ENCODE measurements around the gene EEF1A2. TPM values are rescaled to one million over a fixed set of nuclear protein-coding genes. Genes with fewer than 3 reads are reported as not detected.

The EEF1A2 gene
- total RNA-seq, 1 donor from 2014 or later: 5.2 TPM

GRCh38 chr20:63536997-63537524 is 38.2 kb upstream of the EEF1A2 start, which contains the start of gene PTK6:
Gene PTK6, minus strand, starts transcription at chr20:63537376. Its CDS starts 62 bp downstream, at chr20:63537314.
- DNase-seq (ENCODE audit: low read depth in 2 of 2): no peak

DNA sequence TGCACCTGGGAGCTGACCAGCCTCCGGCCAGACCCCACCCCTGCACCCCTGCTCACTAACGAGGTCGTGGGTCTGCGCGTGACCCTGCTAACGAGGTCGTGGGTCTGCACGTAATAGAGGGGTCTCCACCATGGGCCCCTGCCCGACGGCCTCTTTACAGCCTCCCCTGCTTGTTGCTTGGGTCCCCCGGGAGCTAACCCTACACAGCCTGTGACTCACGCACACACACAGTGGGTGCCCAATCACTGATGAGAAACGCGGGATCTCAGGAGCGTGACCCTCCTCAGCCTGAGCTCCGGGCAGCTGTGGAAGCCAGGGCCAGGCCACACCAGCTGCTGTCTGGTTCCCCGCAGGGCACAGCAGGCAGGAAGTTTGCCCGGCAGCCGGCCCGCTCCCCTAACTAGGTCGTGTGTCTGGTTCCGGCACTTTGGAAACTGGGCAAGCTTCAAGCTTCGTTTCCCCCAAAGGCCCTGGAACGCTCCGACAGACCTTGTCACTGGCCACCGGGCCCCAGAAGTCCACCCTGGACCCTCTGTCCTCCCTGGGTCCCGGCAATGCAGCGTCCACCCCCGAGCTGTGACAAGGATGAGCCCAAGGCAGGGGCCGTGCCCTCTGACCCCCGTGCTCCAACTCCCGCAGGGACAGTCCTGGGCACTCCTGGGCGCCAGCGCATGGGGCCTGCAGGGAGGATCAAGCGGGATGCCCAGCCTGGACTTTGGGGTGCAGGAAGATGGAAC is 37.5 kb upstream of the EEF1A2 start:
- DNase-seq (ENCODE audit: low read depth in 2 of 2): peak; percentile 22 to 43

DNA sequence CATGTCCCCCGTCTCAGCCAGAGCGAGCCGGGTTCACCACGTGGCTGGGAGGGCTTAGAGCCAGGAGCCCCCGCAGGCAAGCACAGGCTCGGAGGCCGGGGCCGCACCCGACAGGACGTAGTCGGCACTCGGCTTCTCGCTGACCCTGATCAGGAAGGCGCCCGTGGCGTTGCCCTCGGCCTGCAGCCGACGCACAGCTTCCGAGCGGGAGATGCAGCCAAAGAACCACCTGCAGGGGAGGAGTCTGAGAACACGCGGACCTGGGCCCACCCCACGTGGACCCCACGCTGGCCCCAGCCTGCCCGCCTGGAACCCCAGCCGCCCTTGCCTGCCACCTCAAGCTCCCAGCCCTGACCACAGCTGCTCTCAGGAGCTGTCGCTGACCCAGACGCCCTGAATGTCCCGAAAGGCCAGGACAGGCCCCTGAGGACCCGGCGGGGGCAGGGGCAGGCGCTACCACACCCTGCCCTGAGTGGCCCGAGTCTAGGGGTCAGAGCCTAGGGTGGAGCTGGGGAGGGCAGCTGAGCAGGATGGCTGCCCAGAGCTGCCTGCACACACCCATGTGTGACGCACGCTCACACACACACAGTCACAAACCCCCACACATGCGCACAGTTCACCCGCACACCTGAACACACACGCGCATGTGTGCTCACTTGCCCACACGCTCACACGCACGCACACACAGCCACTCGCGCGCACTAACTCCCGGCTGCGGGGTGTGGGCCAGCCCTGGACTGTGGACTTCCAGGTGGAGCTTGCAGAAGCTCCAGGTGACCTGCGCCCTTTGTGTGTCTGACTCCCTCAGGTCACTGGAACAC is 36.2 kb upstream of the EEF1A2 start:
- DNase-seq (ENCODE audit: low read depth in 2 of 2): no peak

DNA sequence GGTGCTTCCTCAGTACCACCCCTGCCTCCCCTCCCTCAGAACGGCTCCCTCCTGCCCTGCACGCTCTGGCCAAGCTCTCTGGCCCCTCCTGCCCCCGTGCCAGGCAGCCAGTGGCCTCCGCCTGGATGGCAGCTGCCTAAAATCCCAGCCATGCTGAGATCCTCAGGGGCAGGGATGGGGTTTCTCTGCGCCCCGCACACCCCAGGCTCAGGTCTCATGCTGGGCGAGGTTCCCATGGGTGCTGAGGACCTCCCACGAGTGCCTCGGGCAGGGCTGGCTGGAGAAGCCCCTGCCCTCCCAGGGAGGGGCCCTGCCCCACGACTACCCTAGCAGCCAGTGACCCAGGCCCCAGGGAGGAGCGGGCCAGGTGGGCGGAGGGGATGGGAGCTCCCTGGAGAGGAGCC is 35.5 kb upstream of the EEF1A2 start:
- no peak for DNase-seq (ENCODE audit: low read depth in 2 of 2)

GRCh38 chr20:63533871-63534393 is 35.0 kb upstream of the EEF1A2 start:
- DNase-seq (ENCODE audit: low read depth in 2 of 2): no peak

DNA sequence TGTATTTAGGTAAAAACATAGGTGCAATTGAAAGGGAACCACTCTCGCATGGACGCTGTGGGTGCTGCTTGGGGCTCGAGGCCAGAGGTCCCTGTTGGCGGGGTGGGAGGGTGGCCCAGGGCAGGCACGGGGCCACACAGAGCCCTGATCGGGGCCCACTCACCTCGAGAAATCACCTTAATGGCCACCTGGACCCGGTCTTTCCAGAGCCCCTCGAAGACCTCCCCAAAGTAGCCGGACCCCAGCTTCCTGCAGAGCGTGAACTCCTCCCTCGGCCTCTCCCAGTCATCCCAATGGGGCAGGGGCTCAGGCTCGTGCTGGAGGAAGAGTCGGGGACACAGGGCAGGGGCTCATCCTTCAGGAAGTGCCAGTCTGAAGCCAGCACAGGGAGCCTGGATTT is 34.5 kb upstream of the EEF1A2 start:
- DNase-seq (ENCODE audit: low read depth in 2 of 2): no peak

- DNase-seq (ENCODE audit: low read depth in 2 of 2): no peak
Measured at GRCh38 chr20:63532449-63532971, 33.6 kb upstream of the EEF1A2 start.

GRCh38 chr20:63531686-63532448 is 33.0 kb upstream of the EEF1A2 start:
- DNase-seq (ENCODE audit: low read depth in 2 of 2): no peak

DNA sequence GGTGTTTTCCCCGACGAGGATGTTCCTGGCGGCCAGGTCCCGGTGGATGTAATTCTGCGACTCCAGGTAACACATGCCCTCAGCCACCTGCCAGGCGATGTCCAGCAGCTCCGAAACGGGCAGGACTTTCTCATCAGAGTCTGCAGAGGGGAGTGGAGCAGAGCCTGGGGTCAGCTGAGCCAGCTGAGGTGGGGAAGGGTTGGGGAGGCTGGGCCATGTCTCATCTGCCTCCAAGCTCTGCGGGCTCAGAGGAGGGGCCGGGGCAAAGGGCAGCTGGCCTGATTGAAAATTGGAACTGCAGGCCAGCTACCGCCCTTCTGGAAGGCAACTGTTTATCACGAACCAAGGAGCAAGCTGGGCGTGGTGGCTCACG is 31.9 kb upstream of the EEF1A2 start:
- DNase-seq (ENCODE audit: low read depth in 2 of 2): no peak

DNA sequence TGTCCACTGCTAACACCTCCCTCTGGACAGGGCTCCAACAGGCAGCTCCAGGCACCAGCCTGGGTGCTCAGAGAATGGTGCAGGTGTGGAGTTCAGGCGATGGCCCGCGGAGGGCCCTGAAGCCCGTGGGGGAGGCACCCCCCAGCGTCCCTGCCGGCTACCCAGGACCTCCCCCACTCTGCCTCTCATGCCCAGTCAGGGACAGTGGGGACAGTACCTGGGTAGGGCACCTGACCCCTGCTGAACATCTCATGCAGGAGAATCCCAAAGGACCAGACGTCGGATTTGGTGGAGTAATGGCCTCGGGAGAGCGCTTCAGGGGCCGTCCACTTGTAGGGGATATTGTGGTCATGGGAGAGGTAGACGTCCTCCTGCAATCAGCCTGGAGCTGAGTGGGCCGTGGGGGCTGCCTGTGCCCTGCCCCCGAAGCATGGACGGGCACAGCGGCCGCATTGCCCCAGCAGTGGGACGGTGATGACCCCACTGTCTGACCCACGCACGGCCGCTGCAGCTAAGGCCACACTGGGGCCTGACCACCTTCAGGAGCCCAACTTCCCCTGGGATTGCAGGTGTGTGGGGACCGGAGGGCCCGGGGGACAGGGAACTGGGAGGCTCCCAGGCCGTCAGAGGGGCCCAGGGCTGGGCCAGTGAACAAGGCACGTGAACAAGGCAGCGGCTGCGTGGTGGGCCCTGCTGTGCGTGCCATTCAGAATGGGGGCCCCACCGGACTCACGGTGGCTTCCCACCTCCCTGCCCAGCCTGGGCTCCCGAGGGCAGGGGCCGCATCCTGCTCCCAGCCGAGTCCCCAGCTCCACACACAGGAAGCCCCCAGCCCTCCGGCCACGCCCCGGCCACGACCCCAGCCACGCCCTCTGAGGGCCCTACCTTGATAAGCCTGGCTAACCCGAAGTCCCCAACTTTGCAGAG is 31.2 kb upstream of the EEF1A2 start:
- no peak for DNase-seq (ENCODE audit: low read depth in 2 of 2)

DNA sequence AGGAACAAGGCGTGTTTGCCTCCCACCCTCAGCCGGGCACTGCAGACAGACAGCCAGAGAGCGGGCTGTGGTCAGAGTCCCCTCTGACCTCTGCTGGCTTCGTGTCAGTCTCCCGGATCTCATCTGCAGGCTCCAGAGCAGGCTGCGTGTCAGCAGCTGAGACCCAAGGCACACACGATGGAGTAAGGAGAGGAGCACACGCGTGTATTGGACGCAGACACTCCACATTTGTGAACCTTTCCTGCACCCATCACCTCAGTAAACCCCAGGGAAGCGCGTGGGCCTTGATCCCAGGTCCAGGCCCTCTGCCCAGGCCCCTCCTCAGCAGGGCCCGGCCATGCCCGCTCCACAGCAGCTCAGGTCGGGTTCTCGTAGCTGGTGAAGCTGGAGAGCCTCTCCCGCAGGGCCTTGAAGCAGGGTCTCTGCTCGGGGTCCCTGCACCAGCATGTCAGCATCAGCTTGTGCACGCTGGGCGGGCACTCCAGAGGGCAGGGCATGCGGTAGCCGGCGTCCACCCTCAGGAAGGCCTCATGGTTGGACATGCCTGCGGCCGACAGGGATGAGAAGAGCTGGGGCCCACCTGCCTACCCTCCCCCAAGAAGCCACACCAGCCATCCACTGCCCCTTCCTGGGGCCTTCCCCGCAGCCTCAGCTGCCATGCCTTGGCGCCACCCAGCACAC is 30.4 kb upstream of the EEF1A2 start:
- no peak for DNase-seq (ENCODE audit: low read depth in 2 of 2)

GRCh38 chr20:63527184-63527583 is 28.3 kb upstream of the EEF1A2 start:
- DNase-seq (ENCODE audit: low read depth in 2 of 2): no peak

DNA sequence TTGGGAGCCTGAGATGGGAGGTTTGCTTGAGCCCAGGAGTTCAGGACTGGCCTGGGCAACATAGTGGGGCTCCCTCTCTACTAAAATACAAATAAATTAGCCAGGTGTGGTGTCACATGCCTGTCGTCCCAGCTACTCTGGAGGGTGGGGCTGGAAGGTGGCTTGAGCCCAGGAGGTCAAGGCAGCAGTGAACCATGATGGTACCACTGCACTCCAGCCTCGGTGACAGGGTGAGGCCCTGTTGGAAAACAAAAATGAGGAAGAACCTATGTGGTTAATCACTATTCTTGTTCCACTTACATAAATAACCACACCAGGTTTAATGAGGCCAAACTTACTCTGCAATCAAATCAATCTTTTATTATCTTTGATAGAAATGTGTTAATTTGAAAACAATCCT is 27.1 kb upstream of the EEF1A2 start:
- no peak for DNase-seq (ENCODE audit: low read depth in 2 of 2)

DNA sequence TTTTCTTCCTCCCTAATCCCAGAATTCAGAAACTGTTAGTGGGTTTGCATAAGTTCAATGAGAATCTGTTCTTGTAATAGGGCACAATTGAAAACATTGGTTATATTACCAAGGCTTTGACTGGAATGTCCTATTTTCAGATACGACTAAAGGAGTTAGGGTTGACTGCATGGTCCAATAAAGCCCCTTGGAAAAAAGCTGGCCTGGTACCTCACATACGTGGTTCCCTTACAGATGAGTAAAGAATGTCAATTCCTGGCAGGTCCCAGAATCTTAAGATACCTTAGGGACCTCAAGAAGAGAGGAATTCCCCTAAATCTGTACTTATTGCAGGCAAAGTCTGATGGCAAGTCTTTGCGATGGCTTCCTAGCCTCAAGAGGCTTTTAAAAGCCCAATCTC is 26.3 kb upstream of the EEF1A2 start:
- no peak for DNase-seq (ENCODE audit: low read depth in 2 of 2)

GRCh38 chr20:63522981-63523611 is 24.2 kb upstream of the EEF1A2 start:
- no peak for DNase-seq (ENCODE audit: low read depth in 2 of 2)

GRCh38 chr20:63522091-63522868 is 23.4 kb upstream of the EEF1A2 start:
- no peak for DNase-seq (ENCODE audit: low read depth in 2 of 2)

DNA sequence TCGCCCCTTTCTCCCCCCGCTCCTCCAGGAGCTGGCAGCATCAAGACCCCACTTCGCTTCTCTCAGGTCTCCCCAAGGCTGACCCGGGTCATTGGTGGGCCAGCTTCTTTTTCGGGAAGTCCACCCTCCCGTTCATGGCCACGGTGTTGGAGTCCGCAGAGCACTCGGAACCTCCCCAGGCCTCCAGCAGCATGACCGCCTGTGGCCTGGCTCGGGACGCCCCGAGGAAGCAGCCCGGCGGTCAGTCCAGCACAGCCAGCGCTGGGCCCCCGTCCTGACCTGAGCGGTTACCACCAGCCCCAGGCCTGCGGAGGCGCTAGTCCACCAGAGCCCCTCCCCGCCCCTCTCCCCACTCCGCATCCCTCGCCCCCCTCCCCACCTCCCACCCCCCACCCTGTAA is 22.7 kb upstream of the EEF1A2 start:
- peak; percentile 25 to 27 for DNase-seq (ENCODE audit: low read depth in 2 of 2)

- DNase-seq (ENCODE audit: low read depth in 2 of 2): peak; percentile 53 to 67
Measured at GRCh38 chr20:63520934-63521601, 22.2 kb upstream of the EEF1A2 start.
